HFFc6 (cell line): Measurements from ENCODE around the gene MADCAM1. TPM values are rescaled to one million over a fixed set of nuclear protein-coding genes. Genes with fewer than 3 reads are reported as not detected.
A peak's percentile ranks its signal among the peaks of the same experiment; 100 is the strongest.

Experiments used
- DNase-seq: peaks from one replicate; pipeline ENCODE4 v3.0.0-alpha.2; 2018
- H3K27ac Mint-ChIP-seq: 2 replicates; pipeline ENCODE4 v1.8.0; 2020; ENCODE audit warnings: mild to moderate bottlenecking, mixed read lengths
- H3K27me3 Mint-ChIP-seq: 2 replicates; pipeline ENCODE4 v1.8.0; 2021; ENCODE audit warnings: mild to moderate bottlenecking, moderate library complexity, mixed read lengths; ENCODE audit not compliant: insufficient read depth
- H3K36me3 Mint-ChIP-seq: 2 replicates; pipeline ENCODE4 v1.8.0; 2021; ENCODE audit warnings: low read depth, mixed read lengths
- H3K4me1 Mint-ChIP-seq: 2 replicates; pipeline ENCODE4 v1.8.0; 2020; ENCODE audit warnings: low read depth, mixed read lengths
- H3K4me3 Mint-ChIP-seq: 2 replicates; pipeline ENCODE4 v1.8.0; 2020; ENCODE audit warnings: mild to moderate bottlenecking, moderate library complexity, mixed read lengths
- H3K9me3 Mint-ChIP-seq: 2 replicates; pipeline ENCODE4 v1.8.0; 2020; ENCODE audit warnings: mild to moderate bottlenecking, mixed read lengths
- CTCF ChIP-seq: fragments of 200-600 bp; sonication (generic); IDR thresholded peaks from 2 replicates; pipeline ENCODE4 v1.5.0; 2021; ENCODE audit warnings: antibody characterized with exemption, mild to moderate bottlenecking
- total RNA-seq, 6 experiments: library from RNA; stranded (reverse); fragmentation: NEBNext Ultra II Directional; extraction: Animal tissue kit (Norgen Biotek cat#: 25700); gene quantifications; 2 replicates in 1 of 6; 3 replicates in 5 of 6; pipeline ENCODE4 v1.2.3, GENCODE V29; 2021

MADCAM1 gene
- total RNA-seq, 6 experiments from 2014 or later, result 0.11 to 0.47 (median 0.21) TPM

- Mint-ChIP-seq H3K27ac (no peak overlapping the region), H3K9me3 (peaks cover 31% of the 10 kb centered on the region), H3K36me3 (peaks cover 13% of the 10 kb centered on the region), H3K4me1 (peaks cover 11% of the 10 kb centered on the region; the same call in 1 of the 2 replicates), H3K27me3 (peaks cover 5% of the 10 kb centered on the region), H3K4me3 (no peak overlapping the region)
- DNase-seq, result no peak
- no peak for TF ChIP-seq CTCF
Observed at GRCh38 chr19:483332-484072, 12.8 kb upstream of the MADCAM1 start.

GRCh38 chr19:484494-484893, 11.8 kb upstream of the MADCAM1 start:
- Mint-ChIP-seq H3K36me3 (peaks cover 13% of the 10 kb centered on the region), H3K27ac (no peak overlapping the region), H3K9me3 (peaks cover 31% of the 10 kb centered on the region), H3K27me3 (peaks cover 5% of the 10 kb centered on the region), H3K4me1 (peaks cover 11% of the 10 kb centered on the region; the same call in 1 of the 2 replicates), H3K4me3 (no peak overlapping the region)
- no peak for TF ChIP-seq CTCF
- no peak for DNase-seq

- no peak for DNase-seq
- H3K4me1 Mint-ChIP-seq, result peaks cover 8% of the 10 kb centered on the region; the same call in 1 of the 2 replicates
Observed at GRCh38 chr19:485077-485476, 11.2 kb upstream of the MADCAM1 start.

GRCh38 chr19:485583-486236, 10.6 kb upstream of the MADCAM1 start:
- Mint-ChIP-seq H3K4me1 (peaks cover 6% of the 10 kb centered on the region; the same call in 1 of the 2 replicates), H3K27me3 (peaks cover 5% of the 10 kb centered on the region), H3K27ac (no peak overlapping the region), H3K9me3 (peaks cover 20% of the 10 kb centered on the region), H3K4me3 (no peak overlapping the region; the same call in 1 of the 2 replicates), H3K36me3 (peaks cover 2% of the 10 kb centered on the region; the same call in 1 of the 2 replicates)
- DNase-seq, result no peak
- TF ChIP-seq CTCF, result no peak

More at GRCh38 chr19:485077-485476, 11.2 kb upstream of the MADCAM1 start:
- Mint-ChIP-seq H3K27me3 (peaks cover 5% of the 10 kb centered on the region), H3K36me3 (peaks cover 9% of the 10 kb centered on the region), H3K9me3 (peaks cover 26% of the 10 kb centered on the region), H3K4me3 (no peak overlapping the region), H3K27ac (no peak overlapping the region)
- TF ChIP-seq CTCF, result no peak

DNA sequence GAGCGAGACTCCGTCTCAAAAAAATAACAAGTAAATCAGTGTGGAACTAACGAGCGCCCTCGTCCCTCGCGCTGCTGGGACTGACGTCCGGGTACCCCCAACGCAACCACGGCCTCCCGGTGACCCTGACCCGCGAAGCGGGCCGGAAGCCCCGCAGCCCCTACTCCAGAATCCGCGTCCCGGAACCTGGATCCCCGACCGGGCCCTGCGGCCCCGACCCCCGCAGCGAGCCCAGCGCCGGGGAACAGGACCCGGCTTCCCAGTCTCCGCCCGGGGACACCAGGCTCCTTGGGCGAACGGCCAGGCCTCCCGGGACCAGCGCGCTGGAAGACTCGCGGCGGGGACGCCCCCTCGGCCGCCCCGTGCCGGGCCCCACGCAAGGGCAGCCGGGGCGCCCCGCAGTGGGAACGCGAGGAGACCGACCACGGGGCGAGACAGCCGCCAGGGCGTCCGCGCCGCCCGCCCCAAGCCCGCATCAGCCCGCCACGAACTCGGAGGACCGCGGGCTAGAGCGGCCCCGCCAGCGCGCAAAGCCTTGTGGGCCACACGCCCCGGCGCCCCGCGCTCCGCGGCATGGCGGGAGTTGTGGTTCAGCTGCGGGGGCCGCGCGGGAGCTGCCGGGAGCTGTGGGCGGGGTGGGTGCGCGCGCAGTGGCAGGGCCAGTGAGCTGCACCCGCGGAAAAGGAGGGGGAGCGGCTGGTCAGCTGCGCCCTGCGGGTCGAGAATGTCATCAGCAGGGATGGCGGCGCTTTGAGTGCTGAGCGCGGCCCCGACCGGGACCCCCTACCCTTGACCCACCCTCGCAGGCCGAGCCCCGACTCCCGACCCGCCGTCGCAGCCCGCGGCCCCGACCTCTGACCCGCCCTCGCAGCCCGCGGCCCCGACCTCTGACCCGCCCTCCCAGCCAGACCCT, 7.5 kb upstream of the MADCAM1 start:
- Mint-ChIP-seq H3K27me3 (peaks cover 7% of the 10 kb centered on the region), H3K27ac (peak overlapping the region; percentile 54; the same call in 1 of the 2 replicates), H3K9me3 (peaks cover 11% of the 10 kb centered on the region), H3K4me3 (peak overlapping the region; percentile 83), H3K4me1 (peaks cover 6% of the 10 kb centered on the region; the same call in 1 of the 2 replicates), H3K36me3 (peaks cover 7% of the 10 kb centered on the region; the same call in 1 of the 2 replicates)
- peak; percentile 16 for TF ChIP-seq CTCF
- DNase-seq, result peak; percentile 89
